ENCODE measurements around the gene SPON1.

GRCh38 chr11:13993096-13993765 is 30.7 kb downstream of the SPON1 start:
- TF ChIP-seq CTCF (IDR thresholded peaks at IDR 0.05) = no peak
- TF ChIP-seq POLR2A (IDR thresholded peaks at IDR 0.05) = no peak
- no peak for TF ChIP-seq POLR2AphosphoS5 (IDR thresholded peaks at IDR 0.05)
- no peak for TF ChIP-seq EP300 (IDR thresholded peaks at IDR 0.05)
